Colonic mucosa (tissue), 4 donors: ENCODE data around the gene RTL1. TPM values are rescaled to one million over a fixed set of nuclear protein-coding genes. Genes with fewer than 3 reads are reported as not detected.
A peak's percentile ranks its signal among the peaks of the same experiment; 100 is the strongest.

Experiments used
- DNase-seq: peaks from one replicate; pipeline ENCODE4 v3.0.0-alpha.2; 2020
- H3K27ac ChIP-seq: fragments of 200-600 bp; one replicate; pipeline ENCODE4 v1.8.0; 2021
- H3K27me3 ChIP-seq: fragments of 200-600 bp; one replicate; pipeline ENCODE4 v1.8.0; 2021
- H3K36me3 ChIP-seq: fragments of 200-600 bp; one replicate; pipeline ENCODE4 v1.8.0; 2021
- H3K4me1 ChIP-seq: fragments of 200-600 bp; one replicate; pipeline ENCODE4 v1.8.0; 2021; ENCODE audit warnings: mild to moderate bottlenecking
- H3K4me3 ChIP-seq: fragments of 200-600 bp; one replicate; pipeline ENCODE4 v1.8.0; 2021
- H3K9ac ChIP-seq, 2 donors: one replicate each; pipeline ENCODE4 v1.7.0; 2013; ENCODE audit warnings: control low read depth in 2 of 2, low read depth in 2 of 2, low read length in 2 of 2
- H3K9me3 ChIP-seq: fragments of 200-600 bp; one replicate; pipeline ENCODE4 v1.8.0; 2021
- CTCF ChIP-seq: fragments of 200-600 bp; IDR thresholded peaks from one replicate; pipeline ENCODE4 v1.8.0; 2022; ENCODE audit warnings: antibody characterized with exemption, mild to moderate bottlenecking
- intact Hi-C: fragments of 100-400 bp; cut with DNase I; formaldehyde crosslinking; loops from one replicate; pipeline ENCODE4 v1.14.1; 2022
- total RNA-seq, 2 donors: library from RNA; stranded (reverse); fragmentation: NEBNext Ultra II Directional in 1 of 2; extraction: Animal tissue kit (Norgen Biotek cat#: 25700) in 1 of 2; gene quantifications; one replicate each; pipeline ENCODE4 v1.2.1, GENCODE V29; 2021
- donor health status: healthy.
- donor health status: DM: no; HTN: no; CAD: no.
- donor health status: DM: no; HTN: no; CAD: no.

Gene RTL1
- total RNA-seq, 2 donors from 2014 or later, result not detected

GRCh38 chr14:100898465-100898864 is 5.1 kb downstream of the RTL1 start:
- Histone ChIP-seq H3K4me3 (no peak overlapping the region), H3K27ac (no peak overlapping the region), H3K9me3 (no peaks in the 10 kb centered on the region), H3K36me3 (no peaks in the 10 kb centered on the region), H3K27me3 (peaks cover 6% of the 10 kb centered on the region), H3K4me1 (peaks cover 4% of the 10 kb centered on the region), H3K9ac (no peak overlapping the region)
- intact Hi-C loops, result no loop called here
- peak; percentile 15 for DNase-seq
- TF ChIP-seq CTCF, result no peak

DNA sequence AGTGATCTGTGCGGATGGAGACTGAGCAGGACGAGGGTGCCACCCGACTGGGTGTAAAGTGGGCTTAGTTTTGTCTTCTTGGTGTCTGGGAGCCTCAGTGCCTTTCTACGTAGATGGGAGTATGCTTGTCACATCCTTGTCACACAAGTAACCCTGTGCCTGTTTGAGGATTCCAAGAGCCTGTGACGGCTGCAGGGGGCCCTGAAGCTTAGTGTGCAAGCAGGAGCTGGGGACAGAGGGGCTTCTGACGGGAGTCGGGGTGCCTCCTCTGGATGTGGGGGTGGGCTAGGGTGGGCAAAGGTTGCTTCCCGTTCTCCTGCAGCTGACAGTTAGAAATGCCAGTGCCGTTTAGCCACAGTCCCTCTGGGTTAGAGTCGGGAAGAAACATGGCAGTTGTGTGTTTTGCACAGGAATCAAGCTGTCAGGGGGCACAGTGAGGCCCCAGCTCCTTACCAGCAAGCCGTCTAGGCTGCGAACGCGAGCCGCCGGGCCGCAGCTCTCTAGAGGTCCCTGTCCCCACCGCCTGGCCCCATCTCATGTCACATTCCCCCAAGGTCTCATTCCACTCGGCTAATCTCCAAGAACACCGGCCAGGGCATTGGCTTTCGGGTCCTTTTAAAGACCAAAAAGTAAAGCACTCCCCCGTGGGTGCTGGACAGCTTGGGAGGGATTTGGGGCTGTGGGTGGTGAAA is 7.0 kb downstream of the RTL1 start:
- H3K27ac ChIP-seq, result no peak overlapping the region
- no peak overlapping the region for H3K4me3 ChIP-seq
- H3K9me3 ChIP-seq, result no peaks in the 10 kb centered on the region
- intact Hi-C loops, result no loop called here
- no peak for DNase-seq
- H3K4me1 ChIP-seq, result peaks cover 4% of the 10 kb centered on the region
- no peak overlapping the region for H3K9ac ChIP-seq
- peaks cover 4% of the 10 kb centered on the region for H3K27me3 ChIP-seq
- no peak for TF ChIP-seq CTCF
- no peaks in the 10 kb centered on the region for H3K36me3 ChIP-seq

DNA sequence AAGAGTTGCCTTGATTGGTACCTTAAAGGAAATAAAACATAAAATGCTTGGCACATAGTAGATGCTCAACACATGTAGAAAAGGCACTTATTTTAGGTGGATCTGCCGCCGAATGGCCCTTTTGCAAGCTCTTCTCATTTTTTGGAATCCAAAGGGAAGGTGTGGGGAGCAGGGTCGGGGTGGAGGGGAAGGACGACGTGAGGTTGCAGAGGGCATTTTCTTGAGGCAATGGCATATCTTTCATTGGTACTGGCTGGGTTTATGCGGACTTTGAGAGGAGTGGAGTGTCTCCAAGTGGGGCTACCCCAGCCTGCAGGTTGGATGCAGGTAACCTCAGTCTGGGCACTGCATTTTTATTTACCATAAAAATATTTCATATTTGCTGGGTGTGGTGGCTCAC is 8.1 kb downstream of the RTL1 start:
- Histone ChIP-seq H3K4me1 (peaks cover 4% of the 10 kb centered on the region), H3K4me3 (no peak overlapping the region), H3K9me3 (no peaks in the 10 kb centered on the region), H3K27ac (no peak overlapping the region), H3K9ac (no peak overlapping the region), H3K36me3 (no peaks in the 10 kb centered on the region), H3K27me3 (peaks cover 4% of the 10 kb centered on the region)
- no peak for DNase-seq
- TF ChIP-seq CTCF, result no peak
- intact Hi-C loops, result no loop called here

DNA sequence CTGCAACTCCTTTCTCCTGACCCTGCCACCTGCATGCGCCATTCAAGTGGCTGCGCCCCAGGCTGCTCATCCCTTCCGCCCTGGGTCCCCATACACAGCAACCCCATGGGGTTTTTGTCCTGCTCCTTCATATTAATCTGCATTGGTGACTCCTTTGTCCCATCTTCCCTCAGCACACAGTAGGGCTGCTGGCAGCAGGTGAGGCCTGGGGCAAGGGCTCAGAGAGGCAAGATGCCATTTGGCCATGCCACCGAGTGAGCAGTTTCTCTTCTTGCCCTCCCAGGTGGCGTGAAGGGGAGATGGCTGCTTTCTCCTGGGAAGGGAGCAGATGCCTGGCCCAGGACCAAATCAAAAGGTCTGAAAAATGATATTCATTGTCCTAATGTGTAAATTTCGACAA is 9.1 kb downstream of the RTL1 start:
- intact Hi-C loops, result no loop called here
- DNase-seq, result no peak
- Histone ChIP-seq H3K4me3 (no peak overlapping the region), H3K36me3 (no peaks in the 10 kb centered on the region), H3K27ac (no peak overlapping the region), H3K9ac (no peak overlapping the region), H3K4me1 (no peaks in the 10 kb centered on the region), H3K9me3 (no peaks in the 10 kb centered on the region), H3K27me3 (peaks cover 4% of the 10 kb centered on the region)
- no peak for TF ChIP-seq CTCF

DNA sequence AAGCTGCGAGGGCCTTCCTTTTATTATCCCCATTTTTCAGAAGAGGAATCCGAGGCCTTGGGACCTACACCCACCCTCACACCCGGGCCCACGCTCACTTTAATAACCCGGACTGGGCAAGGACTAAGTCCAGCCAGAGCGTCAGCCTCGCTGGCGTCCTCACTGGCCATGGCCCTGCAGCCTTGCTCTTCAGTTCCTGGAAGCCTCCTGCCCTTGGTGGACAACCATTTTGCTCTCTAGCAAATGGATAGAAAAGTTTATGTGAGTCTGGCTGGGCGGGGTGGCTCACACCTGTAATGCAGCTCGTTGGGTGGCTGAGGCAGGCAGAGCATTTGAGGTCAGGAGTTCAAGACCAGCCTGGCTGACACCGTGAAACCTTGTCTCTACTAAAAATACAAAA is 9.8 kb downstream of the RTL1 start:
- no peaks in the 10 kb centered on the region for H3K4me1 ChIP-seq
- intact Hi-C loops, result no loop called here

More for the DNA sequence above, 9.8 kb downstream of the RTL1 start:
- H3K9ac ChIP-seq, result no peak overlapping the region
- H3K4me3 ChIP-seq, result no peak overlapping the region
- H3K27me3 ChIP-seq, result no peaks in the 10 kb centered on the region
- H3K27ac ChIP-seq, result no peak overlapping the region
- TF ChIP-seq CTCF, result no peak
- H3K36me3 ChIP-seq, result no peaks in the 10 kb centered on the region
- DNase-seq, result no peak
- no peaks in the 10 kb centered on the region for H3K9me3 ChIP-seq
